Skin epidermis (tissue), 12 donors: Measurements from ENCODE around the gene CRYBG1.
"Not testable (repeated sequence)": the region's sequence is repeated elsewhere in the genome, so short reads cannot be mapped to it uniquely, and the experiment has no call there.

Experiments used
- H3K27ac ChIP-seq, 21 experiments: fragments of 200-600 bp; sonication (generic) in 11 of 21; one replicate each; pipeline ENCODE4 v1.5.0; 2020; ENCODE audit warnings: mild to moderate bottlenecking in 3 of 21, inconsistent platforms in 2 of 21, moderate library complexity in 2 of 21
- H3K4me3 ChIP-seq, 7 experiments: fragments of 200-600 bp; sonication (generic) in 2 of 7; one replicate each; pipeline ENCODE4 v1.5.0; 2020; ENCODE audit warnings: inconsistent platforms in 2 of 7, mild to moderate bottlenecking in 2 of 7, moderate library complexity in 1 of 7

The CRYBG1 gene

DNA sequence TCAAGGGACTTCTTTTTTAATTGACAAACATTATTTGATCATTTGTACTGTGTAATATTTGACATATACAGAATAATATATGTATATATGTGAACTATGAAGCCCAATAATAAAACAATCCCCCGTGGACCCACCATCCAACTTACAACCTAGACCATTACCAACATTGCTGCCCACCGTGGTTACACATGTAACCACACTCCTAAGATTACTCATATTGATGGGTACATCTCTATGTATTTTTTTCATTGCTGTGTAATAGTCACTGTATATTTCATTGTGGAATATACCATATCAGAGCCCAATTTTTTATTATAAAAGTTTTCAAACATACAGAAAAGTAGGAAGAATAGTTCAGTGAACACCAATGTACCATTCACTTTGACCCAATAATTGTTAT lies 174.5 kb downstream of the CRYBG1 start:
- H3K27ac ChIP-seq = peak overlapping the region in 1 of 21 experiments; percentile 26

DNA sequence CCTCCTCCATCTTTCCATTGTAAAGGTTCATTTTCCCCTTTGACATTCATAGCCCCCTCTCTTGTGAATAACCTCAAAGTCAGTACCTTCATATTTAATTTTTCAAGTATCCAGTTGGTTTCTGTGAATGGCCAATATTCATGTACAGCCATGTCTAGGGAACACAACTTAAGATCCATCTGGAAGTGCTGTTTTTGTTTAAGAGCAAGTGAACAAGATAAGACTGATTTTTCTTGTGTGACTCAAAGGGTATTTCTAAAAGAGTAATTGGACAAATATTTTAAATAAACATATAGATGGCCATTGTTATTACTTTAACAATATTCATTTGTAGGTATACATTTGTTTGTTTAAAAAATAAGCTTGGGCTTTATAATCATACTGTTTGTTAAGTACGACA lies 175.8 kb downstream of the CRYBG1 start:
- Histone ChIP-seq H3K4me3 (no peak overlapping the region), H3K27ac (no peak overlapping the region)

More for the DNA sequence above, 174.5 kb downstream of the CRYBG1 start:
- H3K4me3 ChIP-seq = no peak overlapping the region

DNA sequence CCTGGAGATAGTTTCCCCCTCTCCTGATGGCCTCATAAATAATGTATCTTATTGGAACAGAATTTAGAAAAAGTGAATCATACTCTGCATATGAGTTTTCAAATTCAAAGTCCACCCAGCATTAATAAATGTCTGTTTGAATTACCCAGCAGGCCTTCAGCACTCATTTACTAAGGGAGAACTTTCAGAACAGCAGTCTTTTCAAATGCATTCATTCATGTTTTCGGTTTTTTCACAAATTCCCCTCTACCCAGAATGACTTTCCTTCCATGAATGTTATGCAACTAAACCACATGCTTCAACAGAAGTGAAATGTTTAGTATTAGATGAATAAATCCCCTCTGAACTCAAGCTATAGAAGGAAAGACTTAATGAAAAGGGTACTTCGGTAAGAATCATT lies 176.3 kb downstream of the CRYBG1 start:
- Histone ChIP-seq H3K27ac (peak overlapping the region in 4 of 21 experiments; percentile 9 to 56 (median 27)), H3K4me3 (no peak overlapping the region)

DNA sequence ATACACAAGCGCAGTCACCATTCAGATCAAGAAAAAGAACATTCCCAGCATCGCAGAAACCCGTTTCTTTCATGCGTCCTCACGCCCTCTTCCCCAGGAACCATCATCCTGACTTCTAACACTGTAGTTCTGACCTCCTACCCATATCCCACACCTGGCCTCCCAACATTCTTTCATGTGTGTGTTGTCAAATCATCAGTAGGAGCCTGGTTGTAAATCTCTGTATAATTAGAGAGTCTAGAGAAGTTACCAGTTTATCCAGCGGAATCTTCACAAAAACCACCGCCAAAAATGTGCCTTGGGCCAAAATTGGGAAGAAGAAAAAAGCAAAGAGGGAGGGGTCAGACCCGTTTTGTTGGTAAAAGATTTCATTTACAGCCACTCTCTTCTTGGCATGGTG lies 177.1 kb downstream of the CRYBG1 start:
- H3K4me3 ChIP-seq = no peak overlapping the region
- peak overlapping the region in 6 of 21 experiments; percentile 9 to 56 (median 14) for H3K27ac ChIP-seq

DNA sequence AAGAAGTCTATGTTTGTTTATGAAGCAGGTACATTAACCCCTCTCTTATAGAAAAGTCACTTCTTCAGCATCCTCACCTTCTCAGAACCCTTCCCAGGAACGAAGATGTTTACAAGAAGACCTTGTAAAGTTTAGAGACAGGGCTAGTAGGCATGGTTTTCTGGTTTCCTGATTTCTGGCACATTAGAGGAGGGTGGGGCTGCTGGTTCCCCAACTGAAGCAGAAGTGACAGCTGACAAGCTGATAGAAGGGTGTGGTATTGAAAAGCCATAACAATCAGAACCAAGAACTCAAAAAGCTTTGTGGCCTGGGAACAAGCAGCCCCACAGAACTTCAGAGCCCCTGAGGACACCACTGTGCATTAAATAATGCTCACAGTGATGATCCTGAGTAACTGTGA lies 177.6 kb downstream of the CRYBG1 start:
- H3K27ac ChIP-seq = peak overlapping the region in 6 of 21 experiments; percentile 12 to 56 (median 39)
- no peak overlapping the region for H3K4me3 ChIP-seq

DNA sequence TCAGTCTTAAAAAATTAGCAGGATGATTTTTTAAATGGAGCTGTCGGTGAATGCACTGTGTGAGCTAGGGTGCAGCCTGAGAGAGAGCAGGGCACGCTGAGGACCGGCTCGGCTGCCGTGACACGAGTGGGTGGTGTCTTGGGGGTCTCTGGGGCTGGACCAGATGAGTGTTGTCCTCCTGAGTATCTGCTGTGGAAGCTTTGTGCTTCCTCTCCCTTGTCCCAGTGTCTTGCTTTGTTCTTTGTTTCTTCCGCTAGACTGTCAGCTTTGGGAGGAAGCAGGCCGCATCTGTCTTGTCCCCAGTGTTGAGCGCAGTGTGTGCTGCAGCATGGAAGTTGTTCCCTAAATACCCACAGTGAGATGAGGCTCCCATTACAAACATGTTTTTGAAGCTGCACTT lies 179.4 kb downstream of the CRYBG1 start:
- peak overlapping the region in 4 of 21 experiments; percentile 3 to 34 (median 22) for H3K27ac ChIP-seq
- H3K4me3 ChIP-seq = no peak overlapping the region

DNA sequence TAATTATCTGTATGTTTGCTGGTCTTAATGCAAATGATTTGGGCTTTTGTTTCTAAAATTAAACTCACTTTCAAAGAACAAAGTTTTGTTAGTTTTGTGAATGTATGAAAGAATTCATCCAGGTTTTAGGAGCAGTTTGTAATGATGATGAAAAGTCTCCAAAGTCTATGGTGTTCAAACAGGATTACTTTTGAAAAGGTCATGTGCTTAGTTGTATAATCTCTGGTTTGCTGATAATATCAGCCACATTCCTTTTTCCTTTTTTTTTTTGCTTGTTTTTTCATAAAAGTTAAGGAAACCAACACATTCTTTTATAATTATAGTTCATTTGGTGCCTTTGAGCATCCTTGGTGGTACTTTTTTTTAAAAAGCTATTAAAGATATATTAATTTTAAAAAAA lies 179.9 kb downstream of the CRYBG1 start:
- Histone ChIP-seq H3K27ac (peak overlapping the region in 2 of 21 experiments; percentile 15 to 29), H3K4me3 (no peak overlapping the region)

DNA sequence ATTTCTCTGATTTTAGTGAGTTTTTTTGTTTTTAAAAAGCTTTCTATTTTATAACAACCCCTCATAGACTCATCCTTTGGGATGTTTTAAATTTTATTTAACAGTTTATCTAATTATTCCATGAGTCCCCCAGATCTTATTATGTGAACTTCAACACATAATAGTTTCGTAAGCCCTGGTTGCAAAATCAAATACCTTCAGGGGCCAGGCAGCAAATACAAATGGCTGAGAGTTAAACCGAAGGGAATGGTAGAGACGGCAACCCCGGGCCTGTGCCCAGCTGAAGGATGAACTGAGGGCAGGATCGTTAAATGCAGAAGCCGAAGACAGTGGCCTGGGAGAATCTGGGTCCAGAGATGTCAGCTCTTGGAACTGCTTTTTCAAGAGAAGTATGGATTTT lies 180.4 kb downstream of the CRYBG1 start:
- no peak overlapping the region for H3K4me3 ChIP-seq
- H3K27ac ChIP-seq = peak overlapping the region in 3 of 21 experiments; percentile 1 to 50 (median 48)

DNA sequence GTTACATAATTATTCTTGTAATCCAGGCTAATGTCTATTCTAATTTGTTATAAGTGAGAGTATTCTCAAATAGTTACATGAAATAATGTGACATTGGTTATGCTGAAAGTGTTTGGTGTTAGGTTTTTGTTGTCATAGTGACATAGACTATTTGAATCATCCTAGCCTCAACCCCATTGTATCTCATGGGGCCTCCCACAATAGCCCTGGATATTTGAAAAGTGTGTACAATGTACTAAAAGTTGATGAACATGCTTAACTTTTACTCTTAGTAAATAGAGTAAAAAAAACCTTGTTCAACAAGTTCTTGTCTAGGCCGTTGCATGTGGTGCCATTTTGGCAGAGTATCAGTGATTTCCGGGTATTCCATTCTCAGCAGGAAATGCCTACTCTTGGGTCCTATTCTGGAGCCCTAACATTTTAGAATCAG lies 185.8 kb downstream of the CRYBG1 start:
- Histone ChIP-seq H3K4me3 (no peak overlapping the region), H3K27ac (peak overlapping the region in 20 of 21 experiments; percentile 17 to 84 (median 67))

DNA sequence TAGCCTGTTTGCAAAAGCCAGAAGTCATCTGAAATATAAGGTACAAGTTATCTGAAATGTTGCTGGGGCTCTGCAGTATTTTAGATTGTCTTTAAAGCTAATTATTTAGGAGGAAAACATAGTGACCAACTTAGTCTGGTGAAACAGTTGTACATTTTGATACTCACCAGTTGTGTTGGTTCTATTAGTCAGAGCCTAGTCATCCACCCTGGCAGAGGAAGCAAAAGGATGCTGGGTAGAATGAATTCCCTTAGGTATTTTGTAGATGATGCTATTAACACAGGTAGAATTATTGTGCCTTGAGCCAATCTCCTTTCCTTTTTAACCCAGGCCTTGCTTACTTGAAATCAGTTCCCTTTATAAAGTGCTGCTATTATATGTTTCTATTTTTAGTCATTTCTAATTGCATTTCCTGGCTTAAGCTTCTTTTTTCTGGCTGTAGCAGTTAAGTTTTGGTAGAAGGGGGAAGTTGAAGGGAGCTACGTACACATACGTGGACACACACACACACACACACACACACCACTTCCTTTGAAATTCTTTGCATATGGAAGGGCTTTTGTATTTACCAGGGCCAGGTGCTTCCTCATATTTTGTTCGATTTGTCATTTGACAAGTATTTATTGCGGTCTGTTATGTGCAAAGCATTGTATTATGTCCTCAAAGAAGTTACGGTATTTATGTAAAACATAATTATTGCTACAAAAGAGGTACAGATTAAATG lies 186.3 kb downstream of the CRYBG1 start:
- Histone ChIP-seq H3K4me3 (no peak overlapping the region), H3K27ac (peak overlapping the region in 19 of 21 experiments; percentile 17 to 84 (median 66))

DNA sequence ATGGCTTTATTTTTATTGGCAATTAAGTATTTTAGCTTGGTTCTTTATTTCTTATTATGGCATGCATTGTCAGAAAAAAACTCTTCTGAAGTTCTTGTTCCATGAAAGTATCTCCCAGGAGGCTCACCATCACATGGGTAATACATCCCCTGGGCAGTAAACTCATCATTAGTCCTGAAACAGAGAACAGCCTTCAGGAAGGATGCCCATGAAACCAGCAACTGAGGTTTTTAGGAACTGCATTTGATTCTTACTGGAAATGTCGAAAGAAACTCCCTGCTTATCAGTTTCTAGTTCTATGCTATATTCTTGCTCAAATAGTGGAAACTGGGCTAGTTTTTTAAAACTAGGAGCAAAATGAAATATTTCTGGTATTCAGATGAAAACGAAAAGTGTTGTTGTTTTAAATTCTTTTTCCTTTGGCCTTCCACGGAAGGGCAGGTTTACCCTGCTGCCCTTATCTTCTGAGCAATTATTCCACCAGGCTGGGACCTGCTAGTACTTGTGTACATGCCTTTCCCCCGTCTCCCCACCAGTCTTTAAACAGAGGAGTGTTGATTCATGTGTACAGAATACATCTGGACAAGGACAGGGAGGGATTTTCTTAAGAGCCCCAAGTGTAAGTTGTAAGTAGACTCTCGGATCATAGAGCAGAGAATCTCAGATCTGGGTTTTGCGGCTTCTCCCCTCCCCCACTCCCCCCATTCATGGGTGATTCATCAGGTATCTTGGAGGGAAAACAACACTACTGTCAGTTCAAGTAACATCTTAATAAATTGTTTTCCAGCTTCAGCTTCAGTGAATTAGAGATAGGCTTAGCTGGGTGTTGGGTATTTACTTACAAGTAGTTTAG lies 187.3 kb downstream of the CRYBG1 start:
- Histone ChIP-seq H3K27ac (peak overlapping the region in 19 of 21 experiments; percentile 12 to 84 (median 66)), H3K4me3 (no peak overlapping the region)

DNA sequence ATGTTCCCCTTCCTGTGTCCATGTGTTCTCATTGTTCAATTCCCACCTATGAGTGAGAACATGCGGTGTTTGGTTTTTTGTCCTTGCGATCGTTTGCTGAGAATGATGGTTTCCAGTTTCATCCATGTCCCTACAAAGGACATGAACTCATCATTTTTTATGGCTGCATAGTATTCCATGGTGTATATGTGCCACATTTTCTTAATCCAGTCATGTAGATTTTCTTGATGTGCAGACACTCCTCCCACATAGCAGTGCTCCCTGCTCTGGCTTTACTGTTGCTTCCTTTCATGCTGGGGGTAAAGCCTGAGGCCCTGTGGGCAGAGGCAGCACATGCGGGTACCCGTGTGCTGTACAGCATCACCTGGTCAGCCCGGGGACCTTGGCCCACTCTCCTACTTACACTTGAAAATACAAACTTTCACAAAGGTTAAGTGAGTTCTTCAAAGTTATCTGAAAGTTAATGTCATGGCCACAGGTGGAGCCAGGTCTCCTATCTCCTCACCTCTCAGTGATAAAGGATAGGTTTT lies 188.5 kb downstream of the CRYBG1 start:
- H3K4me3 ChIP-seq = not testable (repeated sequence)
- peak overlapping the region in 2 of 21 experiments; percentile 2 to 21 for H3K27ac ChIP-seq

DNA sequence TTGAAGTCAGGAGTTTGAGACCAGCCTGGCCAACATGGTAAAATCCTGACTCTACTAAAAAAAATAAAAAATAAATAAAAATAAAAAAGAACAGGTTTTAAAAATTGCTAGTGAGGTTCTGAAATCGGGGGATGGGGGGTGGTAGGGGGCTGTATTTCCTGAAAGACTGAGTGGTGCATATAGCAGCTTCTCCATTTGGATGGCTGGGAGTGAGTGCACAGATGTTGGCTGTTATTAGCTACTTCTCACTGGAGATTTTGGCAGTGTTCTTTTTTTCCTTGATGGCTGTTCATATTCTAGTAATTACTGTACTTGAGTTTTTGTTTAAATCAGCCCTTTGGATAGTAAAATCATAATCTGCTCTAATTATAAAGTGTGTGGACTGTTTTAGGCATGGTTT lies 189.0 kb downstream of the CRYBG1 start:
- H3K27ac ChIP-seq = peak overlapping the region in 2 of 21 experiments; percentile 21 to 26
- no peak overlapping the region for H3K4me3 ChIP-seq

DNA sequence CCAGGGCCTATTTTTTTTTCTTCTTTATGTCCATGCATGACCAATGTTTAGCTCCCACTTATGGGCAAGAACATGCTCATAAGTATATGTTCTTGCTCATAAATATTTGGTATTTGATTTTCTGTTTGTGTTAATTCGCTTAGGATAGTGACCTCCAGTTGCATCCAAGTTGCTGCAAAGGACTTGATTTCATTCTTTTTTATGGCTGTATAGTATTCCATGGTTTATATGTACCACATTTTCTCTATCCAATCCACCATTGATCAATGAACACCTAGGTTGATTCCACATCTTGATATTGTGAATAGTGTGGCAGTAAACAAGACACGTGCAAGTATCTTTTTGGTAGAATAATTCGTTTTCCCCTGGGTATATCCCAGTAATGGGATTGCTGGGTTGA lies 190.6 kb downstream of the CRYBG1 start:
- Histone ChIP-seq H3K4me3 (no peak overlapping the region), H3K27ac (no peak overlapping the region)

DNA sequence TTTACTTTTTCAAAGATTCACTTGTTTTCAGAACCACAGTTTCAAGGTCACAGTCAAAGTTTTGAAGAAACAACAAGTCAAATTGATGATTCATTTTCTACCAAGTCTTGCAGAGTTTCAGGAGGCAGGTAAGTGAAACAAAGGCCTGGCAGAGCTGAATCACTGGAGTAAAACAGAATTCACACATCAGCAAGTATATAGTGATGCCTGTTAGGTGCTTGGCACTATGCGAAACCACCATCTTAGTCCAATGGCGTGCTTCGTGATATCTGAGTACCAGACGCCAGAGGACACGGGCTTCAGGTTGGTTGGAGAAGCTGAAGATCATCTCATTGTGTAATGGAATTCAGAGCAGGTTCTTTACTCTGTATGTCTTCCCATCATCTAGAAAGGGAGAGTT lies 192.9 kb downstream of the CRYBG1 start:
- Histone ChIP-seq H3K4me3 (no peak overlapping the region), H3K27ac (no peak overlapping the region)

DNA sequence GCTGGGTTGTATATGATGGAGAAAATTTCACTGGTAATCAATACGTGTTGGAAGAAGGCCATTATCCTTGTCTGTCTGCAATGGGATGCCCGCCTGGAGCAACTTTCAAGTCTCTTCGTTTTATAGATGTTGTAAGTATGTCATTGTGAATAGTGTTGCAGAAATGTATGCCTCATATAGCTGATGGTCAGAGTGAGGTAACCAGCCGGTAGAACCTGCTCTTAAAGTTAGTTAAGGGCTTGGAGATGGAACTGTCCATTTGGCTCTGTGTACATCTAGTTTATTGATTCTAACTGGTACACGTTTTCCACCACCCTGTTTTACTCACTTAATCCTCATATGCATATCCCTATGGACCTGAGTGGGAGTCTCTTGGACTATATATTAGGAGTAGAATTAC lies 195.2 kb downstream of the CRYBG1 start:
- H3K27ac ChIP-seq = no peak overlapping the region
- H3K4me3 ChIP-seq = no peak overlapping the region

DNA sequence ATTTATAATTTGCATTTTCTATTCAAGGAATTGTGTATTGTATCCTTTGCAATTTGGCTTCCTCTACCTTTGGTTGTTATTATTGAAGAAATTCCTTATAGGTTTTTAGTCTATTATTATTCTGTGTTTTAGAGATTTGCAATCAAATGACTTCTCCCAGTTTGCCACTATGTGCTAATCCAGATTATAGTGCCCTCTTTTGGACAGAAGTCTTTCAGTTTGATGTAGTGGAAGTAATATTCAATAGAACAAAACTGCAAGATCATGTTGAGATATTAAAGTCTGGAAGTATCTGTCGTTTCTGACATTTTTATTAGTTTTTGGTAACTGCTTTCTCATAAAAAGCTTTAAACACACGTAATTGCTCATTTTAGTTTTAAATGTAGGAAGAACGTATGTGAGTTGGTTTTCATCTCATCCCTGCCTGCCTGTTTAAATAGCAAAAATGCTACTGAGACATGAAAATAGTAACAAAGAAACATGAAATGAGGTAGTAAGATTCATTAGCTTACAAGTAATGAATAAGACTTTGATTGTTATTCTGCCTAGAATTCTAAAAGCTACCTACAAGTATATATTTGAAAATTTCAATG lies 195.9 kb downstream of the CRYBG1 start:
- Histone ChIP-seq H3K4me3 (no peak overlapping the region), H3K27ac (no peak overlapping the region)

DNA sequence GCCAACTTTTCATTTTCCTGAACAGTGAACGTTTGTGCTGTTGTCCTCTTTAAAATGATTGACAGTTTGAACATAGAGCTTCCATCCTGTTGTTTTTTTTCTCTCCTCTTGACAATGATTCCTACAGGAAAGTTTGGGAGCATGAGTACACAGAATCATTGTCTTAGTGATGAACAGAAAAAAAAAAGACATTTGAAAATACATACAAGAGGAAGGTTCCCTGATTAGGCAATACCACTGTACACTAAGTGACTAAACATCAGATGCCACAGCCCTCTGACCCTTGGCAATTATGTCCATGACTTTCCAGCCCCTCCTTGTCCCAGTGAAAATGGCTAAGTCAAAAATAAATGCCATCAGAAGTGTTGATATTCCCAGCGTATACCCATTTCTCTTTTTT lies 197.3 kb downstream of the CRYBG1 start:
- Histone ChIP-seq H3K4me3 (no peak overlapping the region), H3K27ac (no peak overlapping the region)

DNA sequence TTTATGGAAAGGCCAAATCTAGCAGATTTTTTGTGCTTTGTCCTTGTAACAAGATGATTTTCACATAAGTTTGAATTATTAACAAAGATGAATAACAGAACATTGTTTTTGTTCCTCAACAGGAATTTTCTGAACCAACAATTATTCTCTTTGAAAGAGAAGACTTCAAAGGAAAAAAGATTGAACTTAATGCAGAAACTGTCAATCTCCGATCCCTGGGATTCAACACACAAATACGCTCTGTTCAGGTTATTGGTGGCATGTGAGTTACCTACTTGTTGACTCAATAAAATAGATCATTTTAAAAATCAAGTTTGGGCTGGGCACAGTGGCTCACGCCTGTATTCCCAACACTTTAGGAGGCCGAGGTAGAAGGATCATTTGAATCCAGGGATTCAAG lies 197.8 kb downstream of the CRYBG1 start:
- no peak overlapping the region for H3K4me3 ChIP-seq
- no peak overlapping the region for H3K27ac ChIP-seq

DNA sequence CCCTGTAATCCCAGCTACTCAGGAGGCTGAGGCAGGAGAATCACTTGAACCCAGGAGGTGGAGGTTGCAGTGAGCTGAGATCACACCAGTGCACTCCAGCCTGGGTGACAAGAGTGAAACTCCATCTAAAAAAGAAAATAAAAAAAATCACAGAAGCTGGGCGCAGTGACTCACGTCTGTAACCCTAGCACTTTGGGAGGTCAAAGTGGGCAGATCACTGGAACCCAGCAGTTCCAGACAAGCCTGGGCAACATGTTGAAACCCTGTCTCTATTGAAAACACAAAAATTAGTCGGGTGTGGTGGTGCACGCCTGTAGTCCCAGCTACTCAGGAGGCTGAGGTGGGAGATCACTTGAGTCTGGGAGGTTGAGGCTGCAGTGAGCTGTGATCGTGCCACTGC lies 199.1 kb downstream of the CRYBG1 start:
- H3K27ac ChIP-seq = peak overlapping the region in 1 of 21 experiments; percentile 30
- H3K4me3 ChIP-seq = not testable (repeated sequence)
